VCaP (cell line): ENCODE results near the gene BOLA2.
"Not testable (repeated sequence)": the region's sequence is repeated elsewhere in the genome, so short reads cannot be mapped to it uniquely, and the experiment has no call there.

Experiments
- H3K27ac ChIP-seq: fragments of 450-650 bp; 2 replicates; pipeline ENCODE4 v1.5.1; 2017

The BOLA2 gene

GRCh38 chr16:29454269-29454668, at the start of gene BOLA2, which contains the start of gene SLX1B:
BOLA2 (minus strand) TSS chr16:29454351; CDS start chr16:29454253, 98 bp downstream.
SLX1B (plus strand) TSS chr16:29454533.
- not testable (repeated sequence) for H3K27ac ChIP-seq

GRCh38 chr16:29482276-29482675, 28.1 kb upstream of the BOLA2 start:
- not testable (repeated sequence) for H3K27ac ChIP-seq

- H3K27ac ChIP-seq = not testable (repeated sequence)
These were observed 17.9 kb upstream of the BOLA2 start for GRCh38 chr16:29472065-29472464.

GRCh38 chr16:29469660-29470059, 15.5 kb upstream of the BOLA2 start:
- H3K27ac ChIP-seq = not testable (repeated sequence)

- H3K27ac ChIP-seq = not testable (repeated sequence)
These were observed 13.7 kb upstream of the BOLA2 start for GRCh38 chr16:29467654-29468366.

GRCh38 chr16:29466904-29467303, 12.8 kb upstream of the BOLA2 start:
- H3K27ac ChIP-seq = not testable (repeated sequence)

- not testable (repeated sequence) for H3K27ac ChIP-seq
These were observed 12.1 kb upstream of the BOLA2 start for GRCh38 chr16:29465985-29466824.

- not testable (repeated sequence) for H3K27ac ChIP-seq
These were observed 6.5 kb upstream of the BOLA2 start for GRCh38 chr16:29460647-29461030.

- H3K27ac ChIP-seq = not testable (repeated sequence)
These were observed 5.8 kb upstream of the BOLA2 start, which contains the start of gene SULT1A4 for GRCh38 chr16:29459706-29460646. SULT1A4 (plus strand) TSS chr16:29459913; CDS start chr16:29461386, 1,473 bp downstream.

- not testable (repeated sequence) for H3K27ac ChIP-seq
These were observed 3.5 kb upstream of the BOLA2 start for GRCh38 chr16:29457660-29458059.

GRCh38 chr16:29454828-29455227, 677 bp upstream of the BOLA2 start:
- not testable (repeated sequence) for H3K27ac ChIP-seq

GRCh38 chr16:29453754-29454153, 397 bp downstream of the BOLA2 start:
- not testable (repeated sequence) for H3K27ac ChIP-seq

GRCh38 chr16:29425390-29425789, 28.8 kb downstream of the BOLA2 start:
- H3K27ac ChIP-seq = not testable (repeated sequence)

GRCh38 chr16:29423587-29423986, 30.6 kb downstream of the BOLA2 start:
- H3K27ac ChIP-seq = not testable (repeated sequence)

GRCh38 chr16:29405249-29405648, 48.9 kb downstream of the BOLA2 start:
- H3K27ac ChIP-seq = not testable (repeated sequence)
